GM21447 (cell line): ENCODE results near the gene GPC6.

ENCODE experiments used
- ATAC-seq: cut with Tn5 transposase; IDR thresholded peaks from one replicate; pipeline ENCODE4 v1.9.1; 2021; ENCODE audit not compliant: unreplicated experiment

GPC6 gene

DNA sequence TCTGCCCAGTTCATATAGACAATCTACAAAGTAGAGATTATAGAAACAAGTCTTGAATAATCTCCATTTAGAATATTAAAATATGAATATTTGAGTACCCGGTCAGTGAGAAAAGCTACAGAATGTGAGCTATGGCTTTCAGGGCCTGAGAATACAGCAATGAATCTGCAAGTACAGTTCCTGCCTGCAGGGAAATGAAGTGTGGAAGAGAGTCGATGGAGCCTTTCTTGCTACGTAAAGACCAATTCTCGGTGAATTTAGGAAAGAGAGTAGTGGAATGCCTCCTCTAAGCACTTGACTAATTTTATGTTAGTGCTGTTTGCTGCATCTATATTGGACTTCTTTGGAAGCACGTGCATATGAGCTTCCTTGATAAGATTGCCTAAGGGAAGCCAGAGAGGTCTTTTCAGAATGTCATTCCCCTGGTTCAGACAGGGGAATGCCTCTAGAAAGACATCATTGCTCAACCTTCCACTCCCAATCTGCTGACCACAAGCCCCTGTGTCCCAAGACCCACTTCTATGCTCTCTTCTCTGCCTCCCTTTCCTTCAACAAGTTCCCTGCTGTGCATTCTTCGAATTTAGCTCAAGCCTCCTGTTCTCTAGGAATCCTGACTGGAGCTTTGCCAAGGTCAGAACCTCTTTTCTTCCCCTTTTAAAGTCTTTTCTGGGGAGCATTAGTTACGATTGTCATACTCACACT lies 41.9 kb downstream of the GPC6 start:
- ATAC-seq: no peak

DNA sequence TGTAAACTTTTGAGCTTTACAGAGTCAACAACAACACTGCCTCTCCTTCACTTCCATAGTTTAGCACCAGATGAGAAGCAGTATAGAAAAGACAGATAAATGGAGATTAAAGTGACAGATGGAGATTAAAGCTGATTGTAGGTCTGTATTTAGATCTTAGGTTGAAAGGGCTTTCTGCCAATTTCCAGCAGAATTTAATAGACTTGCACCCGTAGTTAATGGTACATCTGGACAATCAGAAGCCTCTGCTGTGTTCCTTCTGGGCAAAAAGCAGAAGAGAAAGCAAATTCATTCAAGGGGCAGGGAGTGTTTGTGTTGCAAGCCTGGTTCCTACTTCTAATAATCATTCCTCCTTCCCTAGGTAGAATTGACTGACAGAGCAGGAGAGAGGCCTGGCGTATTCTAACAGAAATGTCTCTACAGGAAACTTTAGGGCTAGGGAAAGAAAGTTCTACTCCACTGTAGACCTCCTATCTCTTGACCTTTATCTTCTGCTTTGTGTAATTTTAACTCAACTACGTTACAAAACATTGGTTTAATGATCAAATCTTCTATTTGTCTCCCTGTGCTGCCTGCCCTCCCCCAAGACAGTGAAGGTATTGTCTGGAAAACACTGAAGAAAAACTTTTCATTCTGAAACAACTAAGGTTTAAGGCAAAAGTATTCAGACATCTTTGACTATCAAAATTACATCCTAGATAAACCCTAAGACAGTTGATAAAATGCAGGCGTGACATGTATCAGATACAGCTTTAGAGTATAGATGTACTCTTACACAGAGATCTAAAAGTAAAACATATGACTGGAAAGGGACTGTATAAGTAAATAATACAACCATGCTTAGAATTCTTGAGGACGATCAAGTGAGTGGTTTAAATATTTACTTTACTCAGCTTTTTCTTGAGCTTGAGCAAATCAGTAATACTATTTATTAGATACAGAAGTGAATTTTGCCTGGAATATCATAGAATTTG lies 44.4 kb downstream of the GPC6 start:
- no peak for ATAC-seq

DNA sequence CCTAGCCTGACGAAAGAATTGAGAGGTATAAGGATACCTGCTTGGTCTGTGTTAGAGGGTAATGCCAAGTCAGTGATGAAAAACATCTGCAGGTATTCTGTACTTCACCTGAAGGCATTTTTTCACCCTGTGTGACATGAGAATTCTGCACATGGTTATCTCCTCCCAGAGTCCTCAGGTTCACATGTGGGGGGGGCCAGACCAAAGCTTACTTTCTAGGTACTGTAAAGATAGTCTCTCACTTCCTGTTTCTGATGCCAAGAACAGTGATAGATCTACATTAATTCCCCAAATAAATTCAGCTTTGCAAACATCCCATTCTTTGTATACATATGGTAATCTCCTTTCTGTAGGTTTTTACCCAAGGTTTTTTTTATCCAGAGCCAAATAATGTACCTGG lies 53.4 kb downstream of the GPC6 start:
- ATAC-seq: no peak

DNA sequence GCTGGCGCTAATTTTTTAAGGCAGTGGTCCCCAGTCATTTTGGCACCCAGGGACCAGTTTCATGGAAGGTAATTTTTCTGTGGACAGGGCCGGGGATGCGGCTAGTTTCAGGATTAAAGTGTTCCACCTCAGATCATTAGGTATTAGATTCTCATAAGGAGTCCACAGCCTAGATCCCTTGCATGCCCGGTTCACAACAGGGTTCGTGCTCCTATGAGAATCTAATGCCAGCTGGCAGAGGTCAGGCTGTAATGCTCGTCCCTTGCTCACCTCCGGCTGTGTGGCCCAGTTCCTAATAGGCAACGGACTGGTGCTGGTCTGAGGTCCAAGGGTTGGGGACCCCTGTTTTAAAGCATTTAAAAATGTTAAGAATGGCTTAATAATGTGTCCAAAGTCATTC lies 54.1 kb downstream of the GPC6 start:
- no peak for ATAC-seq

DNA sequence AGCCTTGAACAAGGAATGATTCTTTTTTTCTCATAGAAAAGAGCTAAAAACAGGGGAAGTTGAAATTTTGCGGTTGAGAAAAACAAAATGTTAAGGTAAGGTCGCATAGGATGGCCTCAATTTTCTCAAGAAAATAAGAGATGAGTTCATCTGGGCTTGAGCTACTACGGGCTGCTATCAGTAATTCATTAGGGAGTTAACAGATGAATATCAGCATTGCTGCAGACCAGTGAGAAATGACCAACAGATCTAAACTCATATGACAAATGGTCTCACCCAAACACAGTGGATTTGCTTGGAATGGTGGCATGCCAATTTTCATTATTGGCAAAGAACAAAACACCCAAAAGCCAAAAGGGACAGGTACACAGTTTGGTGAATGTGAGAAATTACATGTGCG lies 56.6 kb downstream of the GPC6 start:
- ATAC-seq: no peak

DNA sequence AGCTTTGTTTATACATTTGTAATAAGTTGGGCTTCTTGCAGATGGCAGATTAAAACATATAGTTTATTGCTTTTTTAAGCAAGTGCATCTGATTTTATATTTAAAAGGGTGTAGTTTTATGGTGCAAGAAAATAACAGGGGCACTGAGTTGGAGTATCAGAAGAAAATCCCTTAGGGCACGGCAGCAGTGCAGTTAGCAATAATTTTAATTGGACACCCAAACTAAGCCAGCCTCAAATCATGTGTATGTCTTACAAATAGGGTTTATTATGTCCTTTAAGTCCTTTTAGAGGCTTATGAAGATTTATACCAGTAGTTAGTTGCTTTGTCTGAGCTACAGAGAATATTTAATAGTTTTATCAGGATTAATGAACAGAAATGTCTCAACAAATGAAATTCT lies 57.5 kb downstream of the GPC6 start:
- no peak for ATAC-seq

DNA sequence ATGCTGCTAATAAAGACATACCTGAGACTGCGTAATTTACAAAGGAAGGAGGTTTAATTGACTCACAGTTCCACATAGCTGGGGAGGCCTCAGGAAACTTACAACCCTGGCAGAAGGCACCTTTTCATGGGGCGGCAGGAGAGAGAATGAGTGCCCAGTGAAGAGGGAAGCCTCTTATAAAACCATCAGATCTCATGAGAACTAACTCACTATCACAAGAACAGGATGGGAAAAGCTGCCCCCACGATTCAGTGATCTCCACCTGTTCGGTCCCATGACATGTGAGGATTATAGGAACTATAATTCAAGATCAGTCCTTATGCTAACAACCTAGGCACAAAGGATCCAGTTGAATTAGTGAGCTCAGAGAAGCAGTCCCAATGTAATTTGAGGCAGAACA lies 59.4 kb downstream of the GPC6 start:
- ATAC-seq: no peak

DNA sequence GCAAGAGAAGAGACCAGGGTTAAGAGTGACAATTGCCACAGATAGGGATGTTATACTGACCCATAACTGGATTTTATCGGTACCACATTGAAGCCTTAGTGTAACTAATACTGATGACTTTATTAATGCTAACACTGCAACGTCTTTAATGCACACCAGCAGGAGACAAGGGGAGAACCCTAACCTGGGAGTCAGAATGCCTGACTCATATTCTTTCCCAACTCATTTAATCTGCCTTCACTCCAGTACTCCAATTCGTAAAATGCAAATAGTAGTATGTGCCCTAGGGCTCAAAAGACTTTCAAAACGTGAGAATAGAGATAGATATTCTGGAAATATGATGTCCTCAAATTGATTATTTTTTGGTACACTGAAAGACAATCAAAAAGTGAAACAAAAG lies 62.4 kb downstream of the GPC6 start:
- no peak for ATAC-seq

DNA sequence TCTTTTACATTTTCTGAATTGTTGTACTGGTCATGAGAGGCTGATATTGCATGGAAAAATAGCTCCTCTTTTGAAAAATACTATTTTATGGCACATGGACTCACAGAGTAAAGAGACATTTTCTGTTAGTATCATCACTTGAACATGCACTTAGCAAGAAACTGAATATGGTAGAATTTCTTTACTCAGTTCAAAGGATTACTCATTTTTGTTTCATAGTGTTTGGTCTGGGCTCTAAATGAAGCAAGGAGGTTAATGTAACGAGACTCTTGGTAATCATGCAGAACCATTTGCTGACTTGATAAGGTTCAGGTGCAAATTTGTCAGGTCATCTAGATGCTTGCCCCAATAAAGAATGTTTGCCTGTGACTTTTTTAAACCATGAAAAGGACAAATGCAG lies 63.2 kb downstream of the GPC6 start:
- ATAC-seq: no peak

DNA sequence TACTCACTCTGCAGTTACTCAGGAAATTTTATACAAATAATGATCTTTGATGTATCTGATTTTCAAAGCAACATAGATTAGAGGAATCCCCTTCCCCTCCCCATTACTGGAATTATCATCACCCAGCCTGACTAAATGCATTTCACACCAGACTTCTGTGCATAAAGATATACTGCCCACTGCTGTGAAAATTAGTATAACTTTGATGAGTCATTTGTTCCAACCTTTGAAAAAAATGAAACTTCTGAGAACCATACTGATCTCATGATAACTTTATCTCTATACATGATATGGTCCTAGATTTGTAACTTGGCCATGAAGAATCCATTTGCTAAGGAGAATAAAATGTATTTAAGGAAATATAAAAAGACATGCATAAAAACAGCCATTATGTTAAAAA lies 63.9 kb downstream of the GPC6 start:
- ATAC-seq: no peak

DNA sequence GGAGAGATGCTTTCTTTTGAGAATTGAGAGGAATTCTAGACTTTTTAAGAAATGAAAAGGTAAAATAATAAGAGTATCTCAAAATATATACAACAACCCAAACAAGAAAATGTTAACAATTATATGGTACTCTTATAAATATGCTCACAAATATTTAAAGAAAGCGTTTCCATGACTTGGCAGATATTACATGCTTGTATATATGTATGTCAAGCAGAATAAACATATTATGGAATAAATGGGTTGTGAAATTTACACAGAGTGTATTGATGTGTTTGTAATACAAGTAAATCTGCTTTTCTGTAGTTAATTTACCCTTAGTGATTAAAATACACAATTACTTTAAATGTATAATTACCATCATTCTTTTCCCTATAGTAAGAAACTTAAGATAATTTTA lies 65.8 kb downstream of the GPC6 start:
- no peak for ATAC-seq

DNA sequence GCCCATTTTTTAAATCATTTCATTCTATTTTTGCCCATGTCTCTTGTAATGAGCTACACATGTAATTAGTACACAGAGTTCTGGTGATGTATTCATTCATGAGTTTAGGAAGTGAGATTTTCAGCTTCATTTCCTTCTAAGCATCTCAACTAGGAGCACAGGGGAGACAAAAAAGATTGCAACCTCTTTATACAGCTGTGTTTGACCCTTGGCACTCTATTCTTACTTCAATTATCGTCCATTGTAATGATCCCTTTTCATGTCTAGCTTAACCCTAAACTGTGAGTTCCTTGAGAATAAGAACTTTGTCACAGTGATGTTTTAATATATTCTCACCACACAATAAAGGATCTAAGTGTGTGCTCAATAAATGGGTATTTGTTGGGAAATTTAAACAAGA lies 67.1 kb downstream of the GPC6 start:
- ATAC-seq: no peak

DNA sequence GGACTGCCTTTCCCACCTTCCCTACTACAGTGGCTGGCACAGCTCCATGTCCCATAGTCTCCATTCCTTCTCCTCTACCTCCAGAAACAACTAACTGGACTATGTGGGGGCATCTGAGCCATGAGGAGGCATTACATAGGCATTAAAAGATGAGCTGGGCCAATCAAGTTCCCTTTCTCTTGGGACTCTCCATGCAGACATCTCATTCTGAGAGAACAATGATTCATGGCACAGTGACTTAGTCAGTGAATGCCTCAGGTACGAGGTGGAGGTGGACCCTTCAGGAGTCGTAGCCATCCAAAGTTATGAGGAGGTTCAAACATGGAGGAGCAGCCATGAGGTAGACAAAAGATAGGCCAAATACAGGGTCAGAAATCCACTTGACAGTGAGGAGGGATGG lies 70.0 kb downstream of the GPC6 start:
- ATAC-seq: no peak

DNA sequence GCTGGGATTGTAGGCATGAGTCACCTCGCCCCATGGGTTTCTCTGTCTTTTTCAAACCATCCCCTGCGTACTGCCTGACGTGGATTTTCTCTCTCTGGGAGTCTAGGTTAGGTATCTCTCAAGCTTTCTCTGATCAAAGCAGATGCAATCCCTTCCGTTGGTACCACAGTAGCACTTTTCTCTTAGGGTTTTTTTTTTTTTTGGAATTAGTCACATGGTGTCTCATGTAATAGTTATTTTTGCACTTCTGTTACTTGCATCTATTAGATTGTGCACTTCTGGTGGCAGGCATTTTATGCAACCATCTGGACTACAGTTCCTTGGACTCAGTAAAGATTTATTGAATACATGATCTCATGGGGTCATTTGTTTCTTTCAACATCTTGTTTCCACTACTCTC lies 72.1 kb downstream of the GPC6 start:
- no peak for ATAC-seq

DNA sequence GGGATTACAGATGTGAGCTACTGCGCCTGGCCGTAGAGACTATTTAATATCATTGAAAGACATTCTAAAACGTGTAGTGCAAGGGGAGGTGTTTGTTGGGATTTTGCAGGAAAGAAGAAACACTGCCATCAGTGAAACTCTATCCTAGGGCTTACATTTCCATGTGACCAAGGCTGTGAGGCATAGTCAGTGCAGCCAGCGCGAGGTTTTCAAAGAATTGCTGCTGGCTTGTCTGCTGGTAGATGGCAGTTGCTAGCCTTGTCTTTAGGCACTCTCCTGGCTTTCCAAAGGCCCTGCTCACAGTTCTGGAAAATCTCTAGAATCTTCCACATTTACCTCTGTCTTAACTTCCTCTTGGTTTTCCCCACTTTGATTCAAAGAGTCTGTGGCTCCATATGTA lies 77.5 kb downstream of the GPC6 start:
- no peak for ATAC-seq

DNA sequence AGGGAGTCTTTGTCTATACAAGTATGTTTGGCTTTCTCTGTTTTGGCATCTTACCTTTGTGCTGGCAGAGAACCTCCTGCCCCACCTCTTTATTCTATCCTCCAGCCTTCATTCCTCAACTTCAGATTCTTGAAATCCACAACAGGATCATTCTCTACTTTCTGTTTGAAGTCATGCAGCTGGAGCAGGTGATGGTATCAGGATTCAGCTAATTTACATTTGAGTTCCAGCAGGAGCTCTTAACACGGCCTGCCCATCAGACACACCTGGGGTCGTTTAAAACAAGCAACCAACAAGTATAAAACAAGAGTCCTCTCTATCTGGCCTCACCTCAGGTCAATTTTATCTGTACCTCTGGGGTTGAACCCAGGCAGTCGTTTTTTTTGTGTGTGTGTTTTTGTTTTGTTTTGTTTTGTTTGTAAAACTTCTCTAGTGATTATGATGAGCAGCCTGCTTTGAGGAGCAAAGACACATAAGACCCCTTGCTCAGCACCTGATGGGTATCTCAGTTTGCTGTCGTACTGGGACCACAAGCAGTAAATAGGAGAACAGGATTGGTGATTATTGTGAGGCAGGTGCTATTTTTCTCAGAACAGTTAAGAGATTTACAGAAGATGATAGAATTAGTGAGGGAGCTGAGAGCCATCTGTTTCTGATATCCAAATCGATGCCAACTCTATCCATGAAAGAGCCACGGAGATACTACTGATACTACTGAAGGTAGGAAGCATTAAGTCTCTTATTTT lies 78.4 kb downstream of the GPC6 start:
- ATAC-seq: no peak

DNA sequence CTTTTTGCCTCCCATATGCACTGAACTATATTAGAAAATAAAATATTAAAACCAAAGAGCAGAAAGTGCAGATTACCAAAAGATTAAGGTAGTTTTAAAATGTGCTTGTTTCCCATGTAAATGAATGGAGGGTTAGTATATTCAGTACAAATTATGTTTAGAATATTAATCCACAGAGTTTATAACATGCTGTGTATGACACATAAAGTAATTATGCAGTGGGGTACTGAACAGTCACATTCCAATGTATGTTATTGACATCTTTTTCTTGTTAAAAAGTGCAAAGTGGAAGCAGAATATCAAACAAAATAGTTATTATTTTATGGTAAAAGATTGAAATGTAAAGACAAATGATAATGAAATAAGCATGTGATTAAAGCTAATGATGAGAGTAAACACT lies 79.3 kb downstream of the GPC6 start:
- ATAC-seq: no peak

DNA sequence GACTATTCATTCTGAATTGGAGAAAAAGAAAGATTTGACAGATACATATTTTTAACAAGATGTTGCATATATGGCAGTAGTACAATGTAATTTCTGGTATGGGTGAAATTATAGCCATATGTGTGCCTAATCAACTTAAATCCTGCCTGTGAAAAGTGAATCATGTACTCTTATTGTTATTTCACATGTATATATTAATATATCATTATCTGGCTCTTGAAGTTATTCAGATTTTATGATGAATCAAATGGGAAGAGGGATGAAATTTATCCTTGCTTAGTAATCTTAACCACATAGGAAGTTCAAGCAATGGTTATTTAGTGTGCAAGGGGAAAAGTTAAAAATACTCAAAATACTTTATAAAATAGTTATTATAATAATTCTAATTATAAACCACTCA lies 80.5 kb downstream of the GPC6 start:
- ATAC-seq: no peak

DNA sequence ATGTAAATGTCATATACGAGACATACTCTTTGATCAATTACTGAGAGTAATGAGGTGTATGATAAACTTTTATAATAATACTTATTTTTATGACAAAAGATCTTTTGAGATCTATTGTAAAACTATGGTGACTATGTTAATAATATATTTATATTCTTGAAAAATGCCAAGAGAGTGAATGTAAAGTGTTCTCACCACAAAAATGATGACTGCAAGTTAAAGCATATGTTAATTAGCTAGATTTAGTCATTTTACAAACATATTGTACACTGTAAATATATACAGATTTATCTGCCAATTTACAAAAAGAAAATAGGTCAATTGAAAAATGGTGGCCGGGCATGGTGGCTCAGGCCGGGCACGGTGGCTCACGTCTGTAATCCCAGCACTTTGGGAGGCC lies 81.0 kb downstream of the GPC6 start:
- no peak for ATAC-seq

DNA sequence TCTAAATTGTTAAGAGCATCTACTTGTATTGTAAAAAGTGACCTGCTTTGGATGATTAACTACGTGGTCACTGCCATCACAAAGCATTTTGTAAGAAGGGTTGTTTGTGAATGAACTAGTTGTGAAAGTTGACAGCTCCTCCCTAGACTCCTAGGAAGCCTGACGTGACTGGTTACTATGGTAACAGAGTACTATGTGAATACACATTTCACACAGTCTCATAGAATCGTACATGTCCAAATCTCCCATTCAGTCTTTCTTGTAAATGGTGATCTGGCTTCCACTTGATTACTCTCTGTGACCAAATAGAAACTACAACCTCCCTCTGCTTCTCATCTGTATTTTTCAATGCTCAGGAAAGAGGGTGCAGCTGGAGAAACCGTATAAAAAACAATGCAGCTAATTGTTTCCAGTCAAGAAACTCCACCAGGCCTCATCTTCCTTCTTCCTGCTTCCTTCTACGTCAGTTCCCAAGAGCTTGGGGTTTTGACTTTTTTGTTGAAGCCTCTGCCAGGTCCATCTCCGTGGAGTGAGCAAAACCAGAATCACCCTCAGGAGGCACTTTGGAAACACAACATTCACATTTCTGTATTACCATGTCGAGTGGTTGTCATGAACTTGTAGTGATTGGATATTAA lies 83.4 kb downstream of the GPC6 start:
- no peak for ATAC-seq

DNA sequence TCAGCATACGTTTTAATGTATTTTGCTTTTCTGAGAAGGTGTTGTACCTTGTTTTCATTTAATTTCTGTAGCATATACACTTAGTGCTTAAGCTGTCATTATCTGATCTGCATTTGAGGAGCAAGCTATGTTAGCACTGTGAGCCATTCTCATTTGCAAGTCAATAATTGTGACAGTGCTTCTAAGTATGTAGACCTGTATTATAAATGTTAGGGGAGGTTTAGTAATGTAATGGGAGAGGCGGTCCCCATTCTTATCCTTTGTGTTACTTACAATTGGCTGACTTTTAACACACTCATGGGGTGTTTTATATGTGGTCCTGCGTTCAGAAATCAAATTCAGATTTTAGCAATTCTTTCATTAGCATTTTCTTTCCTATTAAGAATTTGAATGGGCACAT lies 90.2 kb downstream of the GPC6 start:
- no peak for ATAC-seq
